Body of pancreas (tissue), 4 donors: ENCODE measurements around the gene PCSK2.

Experiments used
- CTCF ChIP-seq, 7 experiments: fragments of 450-650 bp in 4 of 7; fragments of 200-600 bp in 3 of 7; sonication (generic) in 3 of 7; IDR thresholded peaks; one replicate each; pipeline ENCODE4 v1.5.1; 2016 to 2019; ENCODE audit warnings: antibody characterized with exemption in 7 of 7
- POLR2A ChIP-seq, 3 donors: fragments of 450-650 bp; IDR thresholded peaks; one replicate each; pipeline ENCODE4 v1.6.1; 2016; ENCODE audit warnings: antibody characterized with exemption in 3 of 3, mild to moderate bottlenecking in 2 of 3

GRCh38 chr20:17503301-17504065 lies 276.6 kb downstream of the PCSK2 start:
- TF ChIP-seq CTCF (IDR thresholded peaks at IDR 0.05): no peak
- no peak for TF ChIP-seq POLR2A (IDR thresholded peaks at IDR 0.05)
